Neural progenitor cell (in vitro differentiated cells): ENCODE measurements around the gene FAM83E.

Experiments
- CTCF ChIP-seq: fragments of 200-600 bp; sonication (generic); IDR thresholded peaks from 2 replicates; pipeline ENCODE4 v1.5.1; 2017; ENCODE audit warnings: antibody characterized with exemption, mild to moderate bottlenecking
- EZH2 ChIP-seq: fragments of 200-600 bp; sonication (generic); IDR thresholded peaks from 2 replicates; pipeline ENCODE4 v1.6.1; 2017; ENCODE audit warnings: antibody characterized with exemption, mild to moderate bottlenecking, moderate library complexity
- EZH2phosphoT487 ChIP-seq: fragments of 200-600 bp; sonication (generic); IDR thresholded peaks from 2 replicates; pipeline ENCODE4 v1.6.1; 2017; ENCODE audit warnings: antibody characterized with exemption

- TF ChIP-seq CTCF (no peak), EZH2 (no peak), EZH2phosphoT487 (no peak)
Measured at GRCh38 chr19:48606463-48607358, 8.2 kb downstream of the FAM83E start, which contains the start of gene SPACA4.
